Psoas muscle (tissue), 8 donors: Measurements from ENCODE around the gene C11orf16. TPM values are rescaled to one million over a fixed set of nuclear protein-coding genes. Genes with fewer than 3 reads are reported as not detected.

Experiments
- ATAC-seq, 4 donors: fragments of 200-7000 bp; cut with Tn5 transposase; one replicate each; pipeline ENCODE4 v1.9.1; 2020; ENCODE audit warnings: moderate library complexity in 3 of 4, mild to moderate bottlenecking in 2 of 4
- DNase-seq, 2 donors: peaks; one replicate each; pipeline ENCODE4 v3.0.0-alpha.2; 2020
- H3K27ac ChIP-seq: fragments of 200-600 bp; one replicate; pipeline ENCODE4 v1.8.0; 2022
- H3K27me3 ChIP-seq, 3 donors: fragments of 200-600 bp in 1 of 3; one replicate each; pipeline versions ENCODE4 v1.6.1 to v1.8.0; 2013 to 2022; ENCODE audit warnings: low read length in 2 of 3, mild to moderate bottlenecking in 2 of 3, moderate library complexity in 1 of 3; ENCODE audit not compliant: insufficient read depth in 3 of 3
- H3K36me3 ChIP-seq, 2 donors: fragments of 200-600 bp in 1 of 2; one replicate each; pipeline versions ENCODE4 v1.6.1 to v1.8.0; 2013 to 2022; ENCODE audit warnings: low read depth in 1 of 2, mild to moderate bottlenecking in 1 of 2, moderate library complexity in 1 of 2; ENCODE audit not compliant: insufficient read depth in 1 of 2
- H3K4me1 ChIP-seq: fragments of 200-600 bp; one replicate; pipeline ENCODE4 v1.8.0; 2022
- H3K4me3 ChIP-seq: fragments of 200-600 bp; one replicate; pipeline ENCODE4 v1.8.0; 2022; ENCODE audit warnings: mild to moderate bottlenecking
- H3K9me3 ChIP-seq: fragments of 200-600 bp; one replicate; pipeline ENCODE4 v1.8.0; 2022
- WGBS, 3 donors: extraction: QIAGEN DNeasy Blood & Tissue Kit; methylation state at CpG; one replicate each; pipeline versions ENCODE4 v1.1.6 to v1.1.7; 2013; 5-methylcytosine and 5-hydroxymethylcytosine counted together
- intact Hi-C, 2 donors: fragments of 100-400 bp; cut with DNase I; formaldehyde crosslinking; loops; one replicate each; pipeline versions ENCODE4 v1.11.0 to v1.14.2; 2022
- polyA plus RNA-seq, 3 donors: library from polyadenylated mRNA; stranded (reverse); fragments of 200-250 nt; gene quantifications; one replicate each; pipeline ENCODE4 v1.2.3, GENCODE V29; 2013
- total RNA-seq, 4 donors: library from RNA; stranded (reverse); fragmentation: NEBNext Ultra II Directional in 2 of 4; extraction: Animal tissue kit (Norgen Biotek cat#: 25700) in 2 of 4; gene quantifications; one replicate each; pipeline versions ENCODE4 v1.2.1 to v1.2.4, GENCODE V29; 2021 to 2023
- TF ChIP-seq, protein P1 (sequence below): fragments of 200-600 bp; IDR thresholded peaks from one replicate; pipeline ENCODE4 v1.8.0; 2022; ENCODE audit warnings: antibody characterized with exemption
- donor health status: healthy with polysubstance abuse.
- donor health status: DM: no; HTN: no; CAD: no; lungs with moderate emphysema.
- donor health status: Bipolar disorder and iron deficiency.
- donor health status: healthy.
- donor health status: DM: yes; HTN: yes; CAD: no.
- donor health status: DM: no; HTN: no; CAD: no.
- donor health status: DM: no; HTN: no; CAD: no.
- donor health status: DM: yes; HTN: yes; CAD: no.

The C11orf16 gene
- total and polyA plus RNA-seq, 7 donors = not detected

DNA sequence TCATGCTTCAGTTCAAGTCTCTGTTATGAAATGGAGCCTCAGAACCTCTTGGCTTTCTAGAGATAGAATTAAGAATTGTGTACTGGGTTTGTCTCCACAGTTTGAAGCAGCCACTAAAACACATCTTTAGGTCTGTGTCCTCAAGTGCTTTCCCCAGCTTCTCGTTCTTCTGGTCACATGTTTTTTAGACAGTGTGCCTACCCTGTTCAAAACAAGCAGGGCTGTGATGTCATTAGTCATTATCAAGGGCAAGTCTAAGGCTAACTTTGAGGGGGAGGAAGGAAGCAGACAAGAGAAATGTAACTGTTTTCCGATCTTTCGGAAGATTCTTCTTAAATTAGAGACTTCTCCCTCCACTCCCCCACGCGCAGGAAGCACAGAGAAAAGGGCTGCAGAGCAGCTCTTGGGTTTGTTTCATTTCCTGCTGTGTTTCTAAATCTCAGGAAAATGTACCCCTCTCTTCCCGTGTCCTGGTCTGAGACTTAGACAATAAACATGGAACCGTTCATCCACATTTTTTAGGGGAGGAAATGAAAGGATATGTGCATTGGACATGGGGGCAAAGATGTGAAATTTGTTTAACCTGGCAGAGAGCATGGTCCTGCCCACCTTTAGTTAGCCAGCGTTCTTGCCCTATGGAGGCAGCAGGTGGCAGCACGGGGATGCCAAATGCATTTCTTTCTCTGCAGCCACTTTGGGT lies 18.6 kb downstream of the C11orf16 start:
- no peak for DNase-seq
- no peak overlapping the region for H3K27ac ChIP-seq
- no peaks in the 10 kb centered on the region for H3K27me3 ChIP-seq
- peaks cover 29% of the 10 kb centered on the region for H3K4me1 ChIP-seq
- H3K9me3 ChIP-seq = no peaks in the 10 kb centered on the region
- no peak overlapping the region for H3K4me3 ChIP-seq
- intact Hi-C loops = loop anchor here (5.0 to 10.0 kb wide), 2 partner anchors 221 to 222 kb away; no protein-coding TSS in a partner anchor
- H3K36me3 ChIP-seq = peaks cover 6 to 48% of the 10 kb centered on the region in 2 donors
- ATAC-seq = no peak
- WGBS, 3 donors = 23 to 27% (median 27%) methylated on average over 9 of the region's 9 CpGs
- TF ChIP-seq, protein P1, sequence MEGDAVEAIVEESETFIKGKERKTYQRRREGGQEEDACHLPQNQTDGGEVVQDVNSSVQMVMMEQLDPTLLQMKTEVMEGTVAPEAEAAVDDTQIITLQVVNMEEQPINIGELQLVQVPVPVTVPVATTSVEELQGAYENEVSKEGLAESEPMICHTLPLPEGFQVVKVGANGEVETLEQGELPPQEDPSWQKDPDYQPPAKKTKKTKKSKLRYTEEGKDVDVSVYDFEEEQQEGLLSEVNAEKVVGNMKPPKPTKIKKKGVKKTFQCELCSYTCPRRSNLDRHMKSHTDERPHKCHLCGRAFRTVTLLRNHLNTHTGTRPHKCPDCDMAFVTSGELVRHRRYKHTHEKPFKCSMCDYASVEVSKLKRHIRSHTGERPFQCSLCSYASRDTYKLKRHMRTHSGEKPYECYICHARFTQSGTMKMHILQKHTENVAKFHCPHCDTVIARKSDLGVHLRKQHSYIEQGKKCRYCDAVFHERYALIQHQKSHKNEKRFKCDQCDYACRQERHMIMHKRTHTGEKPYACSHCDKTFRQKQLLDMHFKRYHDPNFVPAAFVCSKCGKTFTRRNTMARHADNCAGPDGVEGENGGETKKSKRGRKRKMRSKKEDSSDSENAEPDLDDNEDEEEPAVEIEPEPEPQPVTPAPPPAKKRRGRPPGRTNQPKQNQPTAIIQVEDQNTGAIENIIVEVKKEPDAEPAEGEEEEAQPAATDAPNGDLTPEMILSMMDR = peak; percentile 40

DNA sequence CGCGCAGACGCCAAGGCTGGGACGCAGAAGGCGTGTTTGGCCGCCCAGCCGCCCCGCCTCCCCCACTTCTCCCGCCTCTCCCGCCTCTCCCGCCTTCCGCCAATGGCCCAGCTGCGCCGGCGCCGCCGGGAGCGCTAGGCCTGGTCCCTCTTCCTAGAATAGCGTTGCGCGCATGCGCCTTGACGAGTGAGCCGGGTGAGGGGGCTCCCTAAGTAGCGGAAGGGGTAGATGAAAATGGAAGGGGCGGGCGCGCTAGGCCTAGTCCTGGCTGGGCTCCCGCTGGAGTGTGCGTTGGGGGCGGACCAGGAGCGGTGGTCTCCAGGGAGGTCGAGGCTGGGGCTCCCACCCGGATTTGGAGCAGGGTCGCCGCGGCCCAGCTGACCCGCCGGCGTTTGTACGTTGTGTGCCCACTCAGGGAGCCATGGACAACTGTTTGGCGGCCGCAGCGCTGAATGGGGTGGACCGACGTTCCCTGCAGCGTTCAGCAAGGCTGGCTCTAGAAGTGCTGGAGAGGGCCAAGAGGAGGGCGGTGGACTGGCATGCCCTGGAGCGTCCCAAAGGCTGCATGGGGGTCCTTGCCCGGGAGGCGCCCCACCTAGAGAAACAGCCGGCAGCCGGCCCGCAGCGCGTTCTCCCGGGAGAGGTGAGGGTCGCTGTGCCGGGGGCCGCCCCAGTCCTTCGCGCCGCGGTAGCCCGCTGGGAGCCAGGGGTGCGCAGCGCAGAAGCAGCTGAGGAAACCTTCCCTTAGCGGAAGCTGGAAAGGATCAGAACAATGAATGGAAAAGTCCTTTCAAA lies 21.5 kb downstream of the C11orf16 start, which contains the start of gene AKIP1:
Gene AKIP1, plus strand, starts transcription at position 161 of the 795 bp plus-strand sequence. Its CDS starts 261 bp downstream, at position 422.
- WGBS, 3 donors = 0 to 1% (median 0%) methylated on average over 52 to 68 of the region's 68 CpGs
- intact Hi-C loops = loop anchor here (5.0 to 10.0 kb wide), 2 partner anchors 219 to 224 kb away; no protein-coding TSS in a partner anchor

DNA sequence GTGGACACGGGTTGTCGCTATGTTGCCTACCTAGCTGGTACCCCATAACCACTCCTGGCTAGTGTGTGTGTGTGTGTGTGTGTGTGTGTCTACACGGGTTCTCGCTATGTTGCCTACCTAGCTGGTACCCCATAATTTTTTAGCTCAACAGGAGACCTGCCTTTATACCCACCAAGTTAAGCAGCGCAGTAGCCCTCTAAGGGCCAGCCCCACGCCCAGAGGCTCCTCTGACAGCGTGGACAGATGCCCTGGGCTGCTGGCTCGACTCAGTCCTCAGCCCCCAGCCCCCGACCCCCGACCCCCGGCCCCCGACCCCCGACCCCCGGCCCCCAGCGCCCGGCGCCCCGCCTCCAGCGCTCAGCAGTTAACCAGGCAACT lies 22.1 kb downstream of the C11orf16 start:
- peaks cover 21% of the 10 kb centered on the region for H3K4me1 ChIP-seq
- intact Hi-C loops = loop anchor here (5.0 to 10.0 kb wide), 2 partner anchors 218 to 224 kb away; no protein-coding TSS in a partner anchor
- DNase-seq = no peak
- WGBS, 3 donors = 0 to 3% (median 1%) methylated on average over 6 to 19 of the region's 19 CpGs
- ATAC-seq = peak; percentile 7 to 27 (median 16)
- no peaks in the 10 kb centered on the region for H3K9me3 ChIP-seq
- peaks cover 3 to 15% of the 10 kb centered on the region in 2 donors for H3K36me3 ChIP-seq
- peak overlapping the region; percentile 99 for H3K4me3 ChIP-seq
- TF ChIP-seq, protein P1 = no peak
- no peak overlapping the region for H3K27ac ChIP-seq
- no peaks in the 10 kb centered on the region for H3K27me3 ChIP-seq

More for the DNA sequence above, 21.5 kb downstream of the C11orf16 start, which contains the start of gene AKIP1:
- Histone ChIP-seq H3K4me3 (peak within 1 kb of the TSS; percentile 99), H3K27ac (peak within 1 kb of the TSS; percentile 89), H3K9me3 (no peaks in the 10 kb centered on the region), H3K36me3 (peaks cover 3 to 21% of the 10 kb centered on the region in 2 donors), H3K27me3 (no peaks in the 10 kb centered on the region), H3K4me1 (peaks cover 21% of the 10 kb centered on the region)
- peak; percentile 96 to 98 for DNase-seq
- TF ChIP-seq, protein P1 = no peak
- peak; percentile 97 to 98 (median 98) for ATAC-seq

DNA sequence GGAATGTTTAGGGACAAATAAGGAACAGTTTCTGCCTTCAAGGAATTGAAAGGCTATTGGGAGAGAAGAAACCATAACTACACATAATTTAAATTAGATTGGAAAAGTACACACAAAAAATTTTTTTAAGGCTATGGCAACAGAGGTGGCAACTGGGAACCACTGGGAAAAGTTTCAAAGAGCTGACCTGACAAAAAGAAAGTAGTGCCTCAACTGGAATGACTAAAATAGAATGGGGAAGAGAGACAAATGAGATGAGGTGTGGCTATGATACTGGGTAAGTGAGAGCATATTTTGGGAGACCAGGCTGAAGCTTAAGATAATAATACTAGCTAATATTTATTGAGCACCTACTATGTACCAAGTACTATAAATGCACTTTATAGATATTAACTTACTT lies 24.6 kb downstream of the C11orf16 start:
- Histone ChIP-seq H3K27ac (no peak overlapping the region), H3K9me3 (no peaks in the 10 kb centered on the region), H3K4me1 (peaks cover 7% of the 10 kb centered on the region), H3K36me3 (no peaks in the 10 kb centered on the region), H3K4me3 (no peak overlapping the region), H3K27me3 (no peaks in the 10 kb centered on the region)
- ATAC-seq (no peak), DNase-seq (no peak)
- intact Hi-C loops = loop anchor here in 1 of 2 donors (5.0 kb wide), 1 partner anchor 36 kb away; no protein-coding TSS in a partner anchor
- TF ChIP-seq, protein P1 = no peak
